Measurements from ENCODE around the gene KLC4.
"Not testable (repeated sequence)": the region's sequence is repeated elsewhere in the genome, so short reads cannot be mapped to it uniquely, and the experiment has no call there.

KLC4 gene

GRCh38 chr6:43081922-43082321, 22.5 kb downstream of the KLC4 start:
- H3K18ac ChIP-seq (ENCODE audit: low read length); H4K8ac ChIP-seq (ENCODE audit: low read depth, low read length); H2AK5ac ChIP-seq (ENCODE audit: low read length); H3K14ac ChIP-seq (ENCODE audit: low read length); H2BK12ac ChIP-seq (ENCODE audit: low read length); DNase-seq; H3K4me2 ChIP-seq (ENCODE audit: low read length); H3K23ac ChIP-seq (ENCODE audit: low read length); H3K36me3 ChIP-seq (ENCODE audit: control insufficient read depth in 1 of 2, insufficient read depth in 2 of 2, low read length in 2 of 2); H3K4me3 ChIP-seq (ENCODE audit: low read depth, low read length); H3K79me1 ChIP-seq (ENCODE audit: low read length); H3K27ac ChIP-seq (ENCODE audit: low read depth, low read length); H2AFZ ChIP-seq (ENCODE audit: insufficient read depth, low read length, poor library complexity); H3K9me3 ChIP-seq (ENCODE audit: insufficient read depth, low read depth, low read length); H2BK5ac ChIP-seq (ENCODE audit: low read depth, low read length, poor library complexity); H2BK120ac ChIP-seq (ENCODE audit: insufficient read depth, low read length, poor library complexity); H4K91ac ChIP-seq (ENCODE audit: low read depth, low read length); H4K12ac ChIP-seq (ENCODE audit: low read depth, low read length); H3K9ac ChIP-seq (ENCODE audit: low read length); H3K27me3 ChIP-seq (ENCODE audit: insufficient read depth, low read length): not testable (repeated sequence)
- Histone ChIP-seq H3K79me2 (ENCODE audit: control insufficient read depth, insufficient read depth, low read length, poor library complexity) (peaks cover 62% of the 10 kb centered on the region), H3K4me1 (ENCODE audit: control insufficient read depth in 1 of 2, insufficient read depth in 2 of 2, low read length in 2 of 2) (peaks cover 15 to 32% of the 10 kb centered on the region in 2 experiments), H3K4ac (ENCODE audit: low read depth, low read length) (peak overlapping the region; percentile 92)
- WGBS (ENCODE audit: extremely low coverage, insufficient coverage, insufficient read length), result no CpG with 5 or more reads among the region's 9 CpGs

- H2AFZ ChIP-seq (ENCODE audit: insufficient read depth, low read length, poor library complexity), result no peak overlapping the region
- H3K36me3 ChIP-seq (ENCODE audit: control insufficient read depth in 1 of 2, insufficient read depth in 2 of 2, low read length in 2 of 2), result peaks cover 3 to 10% of the 10 kb centered on the region in 2 experiments
- no peak overlapping the region for H2BK120ac ChIP-seq (ENCODE audit: insufficient read depth, low read length, poor library complexity)
- H2AK5ac ChIP-seq (ENCODE audit: low read length), result no peak overlapping the region
- DNase-seq, result no peak
- H2BK5ac ChIP-seq (ENCODE audit: low read depth, low read length, poor library complexity), result no peak overlapping the region
- no peak overlapping the region for H2BK12ac ChIP-seq (ENCODE audit: low read length)
- H3K18ac ChIP-seq (ENCODE audit: low read length), result no peak overlapping the region
- no peak overlapping the region for H4K8ac ChIP-seq (ENCODE audit: low read depth, low read length)
- no peaks in the 10 kb centered on the region for H3K27me3 ChIP-seq (ENCODE audit: insufficient read depth, low read length)
- H4K91ac ChIP-seq (ENCODE audit: low read depth, low read length), result no peak overlapping the region
- no CpG with 5 or more reads among the region's 13 CpGs for WGBS (ENCODE audit: extremely low coverage, insufficient coverage, insufficient read length)
- H3K4me1 ChIP-seq (ENCODE audit: control insufficient read depth in 1 of 2, insufficient read depth in 2 of 2, low read length in 2 of 2), result peaks cover 11 to 30% of the 10 kb centered on the region in 2 experiments
- no peak overlapping the region for H4K12ac ChIP-seq (ENCODE audit: low read depth, low read length)
- peaks cover 58% of the 10 kb centered on the region for H3K79me2 ChIP-seq (ENCODE audit: control insufficient read depth, insufficient read depth, low read length, poor library complexity)
- H3K4me3 ChIP-seq (ENCODE audit: low read depth, low read length), result no peak overlapping the region
- no peak overlapping the region for H3K4me2 ChIP-seq (ENCODE audit: low read length)
- H3K4ac ChIP-seq (ENCODE audit: low read depth, low read length), result peak overlapping the region; percentile 56
- peaks cover 2% of the 10 kb centered on the region for H3K79me1 ChIP-seq (ENCODE audit: low read length)
- H3K27ac ChIP-seq (ENCODE audit: low read depth, low read length), result no peak overlapping the region
- H3K23ac ChIP-seq (ENCODE audit: low read length), result no peak overlapping the region
- no peak overlapping the region for H3K14ac ChIP-seq (ENCODE audit: low read length)
- H3K9me3 ChIP-seq (ENCODE audit: insufficient read depth, low read depth, low read length), result no peaks in the 10 kb centered on the region
- no peak overlapping the region for H3K9ac ChIP-seq (ENCODE audit: low read length)
Observed at GRCh38 chr6:43082806-43083655, 23.6 kb downstream of the KLC4 start.

GRCh38 chr6:43086022-43086658, 26.7 kb downstream of the KLC4 start:
- Histone ChIP-seq H3K4ac (ENCODE audit: low read depth, low read length) (peak overlapping the region; percentile 68), H3K27me3 (ENCODE audit: insufficient read depth, low read length) (no peaks in the 10 kb centered on the region), H3K14ac (ENCODE audit: low read length) (no peak overlapping the region), H3K4me2 (ENCODE audit: low read length) (no peak overlapping the region), H3K9me3 (ENCODE audit: insufficient read depth, low read depth, low read length) (no peaks in the 10 kb centered on the region), H3K18ac (ENCODE audit: low read length) (no peak overlapping the region), H2BK5ac (ENCODE audit: low read depth, low read length, poor library complexity) (no peak overlapping the region), H4K12ac (ENCODE audit: low read depth, low read length) (no peak overlapping the region), H3K9ac (ENCODE audit: low read length) (no peak overlapping the region), H2BK120ac (ENCODE audit: insufficient read depth, low read length, poor library complexity) (no peak overlapping the region), H3K79me1 (ENCODE audit: low read length) (peaks cover 9% of the 10 kb centered on the region), H3K79me2 (ENCODE audit: control insufficient read depth, insufficient read depth, low read length, poor library complexity) (peaks cover 49% of the 10 kb centered on the region), H3K4me1 (ENCODE audit: control insufficient read depth in 1 of 2, insufficient read depth in 2 of 2, low read length in 2 of 2) (peaks cover 34 to 45% of the 10 kb centered on the region in 2 experiments), H4K8ac (ENCODE audit: low read depth, low read length) (no peak overlapping the region), H3K4me3 (ENCODE audit: low read depth, low read length) (no peak overlapping the region), H3K23ac (ENCODE audit: low read length) (no peak overlapping the region), H4K91ac (ENCODE audit: low read depth, low read length) (no peak overlapping the region), H2AFZ (ENCODE audit: insufficient read depth, low read length, poor library complexity) (no peak overlapping the region), H3K27ac (ENCODE audit: low read depth, low read length) (no peak overlapping the region), H3K36me3 (ENCODE audit: control insufficient read depth in 1 of 2, insufficient read depth in 2 of 2, low read length in 2 of 2) (peaks cover 0 to 8% of the 10 kb centered on the region in 2 experiments), H2AK5ac (ENCODE audit: low read length) (no peak overlapping the region), H2BK12ac (ENCODE audit: low read length) (no peak overlapping the region)
- no peak for DNase-seq
- no CpG with 5 or more reads among the region's 8 CpGs for WGBS (ENCODE audit: extremely low coverage, insufficient coverage, insufficient read length)

- no peak overlapping the region for H3K4me2 ChIP-seq (ENCODE audit: low read length)
- H3K27ac ChIP-seq (ENCODE audit: low read depth, low read length), result peak overlapping the region; percentile 70
- peaks cover 0 to 3% of the 10 kb centered on the region in 2 experiments for H3K36me3 ChIP-seq (ENCODE audit: control insufficient read depth in 1 of 2, insufficient read depth in 2 of 2, low read length in 2 of 2)
- H2AFZ ChIP-seq (ENCODE audit: insufficient read depth, low read length, poor library complexity), result no peak overlapping the region
- no peak overlapping the region for H2BK5ac ChIP-seq (ENCODE audit: low read depth, low read length, poor library complexity)
- H2AK5ac ChIP-seq (ENCODE audit: low read length), result no peak overlapping the region
- no peaks in the 10 kb centered on the region for H3K9me3 ChIP-seq (ENCODE audit: insufficient read depth, low read depth, low read length)
- peaks cover 35 to 42% of the 10 kb centered on the region in 2 experiments for H3K4me1 ChIP-seq (ENCODE audit: control insufficient read depth in 1 of 2, insufficient read depth in 2 of 2, low read length in 2 of 2)
- H3K4ac ChIP-seq (ENCODE audit: low read depth, low read length), result peak overlapping the region; percentile 16
- no peak overlapping the region for H3K4me3 ChIP-seq (ENCODE audit: low read depth, low read length)
- H4K91ac ChIP-seq (ENCODE audit: low read depth, low read length), result no peak overlapping the region
- H3K14ac ChIP-seq (ENCODE audit: low read length), result no peak overlapping the region
- peaks cover 32% of the 10 kb centered on the region for H3K79me2 ChIP-seq (ENCODE audit: control insufficient read depth, insufficient read depth, low read length, poor library complexity)
- DNase-seq, result no peak
- no peak overlapping the region for H3K18ac ChIP-seq (ENCODE audit: low read length)
- H2BK12ac ChIP-seq (ENCODE audit: low read length), result no peak overlapping the region
- H4K8ac ChIP-seq (ENCODE audit: low read depth, low read length), result no peak overlapping the region
- no peaks in the 10 kb centered on the region for H3K27me3 ChIP-seq (ENCODE audit: insufficient read depth, low read length)
- WGBS (ENCODE audit: extremely low coverage, insufficient coverage, insufficient read length), result no CpG with 5 or more reads among the region's 4 CpGs
- H3K9ac ChIP-seq (ENCODE audit: low read length), result no peak overlapping the region
- H3K79me1 ChIP-seq (ENCODE audit: low read length), result peaks cover 9% of the 10 kb centered on the region
- no peak overlapping the region for H3K23ac ChIP-seq (ENCODE audit: low read length)
- H2BK120ac ChIP-seq (ENCODE audit: insufficient read depth, low read length, poor library complexity), result no peak overlapping the region
- H4K12ac ChIP-seq (ENCODE audit: low read depth, low read length), result no peak overlapping the region
Observed at GRCh38 chr6:43088654-43089056, 29.2 kb downstream of the KLC4 start.
